IMR-90 (cell line): ENCODE data around the gene PROM2. TPM values are rescaled to one million over a fixed set of nuclear protein-coding genes. Genes with fewer than 3 reads are reported as not detected.

Experiments
- ATAC-seq: fragments of 200-7000 bp; cut with Tn5 transposase; 2 replicates; pipeline ENCODE4 v1.9.1; 2020; ENCODE audit warnings: low read depth, mild to moderate bottlenecking, moderate library complexity
- BruUV-seq: library from RNA; stranded (reverse); fragments of 400-500 nt; replicated peaks from 2 replicates; lab custom pipeline; 2021; lab: Mats Ljungman, UMichigan
- CTCF ChIA-PET: fragments of 300-600 bp; formaldehyde crosslinking; extraction: SDS; loops from one replicate; lab custom pipeline; 2021; ENCODE audit warnings: antibody characterized with exemption; lab: Yijun Ruan, JAX
- POLR2A ChIA-PET: fragments of 300-600 bp; sonication (Branson Sonifier 250); formaldehyde crosslinking; loops from one replicate; lab custom pipeline; 2022; ENCODE audit warnings: antibody characterized with exemption; ENCODE audit not compliant: unreplicated experiment; lab: Charles Lee
- DNase-seq: peaks from one replicate; pipeline ENCODE4 v3.0.0; 2013
- H2AFZ ChIP-seq: replicated peaks from 2 replicates; pipeline ENCODE3; 2013; ENCODE audit warnings: low read length, mild to moderate bottlenecking; ENCODE audit not compliant: poor library complexity
- H2AK5ac ChIP-seq: 2 replicates; pipeline ENCODE4 v1.6.1; 2013; ENCODE audit warnings: low read depth, low read length, inconsistent platforms
- H2AK9ac ChIP-seq: replicated peaks from 2 replicates; pipeline ENCODE3; 2013; ENCODE audit warnings: mild to moderate bottlenecking, low read depth, low read length, moderate library complexity; ENCODE audit not compliant: poor library complexity
- H2BK120ac ChIP-seq: 2 replicates; pipeline ENCODE4 v1.6.1; 2013; ENCODE audit warnings: low read depth, low read length, inconsistent platforms
- H2BK15ac ChIP-seq: 3 replicates; pipeline ENCODE4 v1.6.1; 2013; ENCODE audit warnings: low read depth, low read length, inconsistent platforms
- H2BK20ac ChIP-seq: 2 replicates; pipeline ENCODE4 v1.6.1; 2013; ENCODE audit warnings: low read depth, mild to moderate bottlenecking, inconsistent platforms, low read length, moderate library complexity
- H2BK5ac ChIP-seq: 2 replicates; pipeline ENCODE4 v1.6.1; 2013; ENCODE audit warnings: mild to moderate bottlenecking, low read depth, low read length, inconsistent platforms; ENCODE audit not compliant: poor library complexity, severe bottlenecking
- H3K14ac ChIP-seq: replicated peaks from 2 replicates; pipeline ENCODE4 v1.6.1; 2013; ENCODE audit warnings: low read depth, low read length, inconsistent platforms
- H3K18ac ChIP-seq: 2 replicates; pipeline ENCODE4 v1.6.1; 2013; ENCODE audit warnings: low read depth, low read length, control low read depth
- H3K23ac ChIP-seq: 2 replicates; pipeline ENCODE4 v1.6.1; 2013; ENCODE audit warnings: low read depth, low read length, inconsistent platforms
- H3K27ac ChIP-seq: 2 replicates; pipeline ENCODE4 v1.5.1; 2013; ENCODE audit warnings: mild to moderate bottlenecking, control low read depth, low read length; ENCODE audit not compliant: insufficient read depth
- H3K27me3 ChIP-seq: 2 replicates; pipeline ENCODE4 v1.6.1; 2013; ENCODE audit warnings: low read length; ENCODE audit not compliant: control insufficient read depth, insufficient read depth
- H3K36me3 ChIP-seq: 2 replicates; pipeline ENCODE4 v1.6.1; 2013; ENCODE audit warnings: low read length, mixed read lengths; ENCODE audit not compliant: control insufficient read depth, insufficient read depth
- H3K4ac ChIP-seq: 2 replicates; pipeline ENCODE4 v1.6.1; 2013; ENCODE audit warnings: low read depth, low read length, inconsistent platforms
- H3K4me1 ChIP-seq: 2 replicates; pipeline ENCODE4 v1.6.1; 2013; ENCODE audit warnings: low read length, mixed read lengths; ENCODE audit not compliant: control insufficient read depth, insufficient read depth
- H3K4me2 ChIP-seq: 2 replicates; pipeline ENCODE4 v1.6.1; 2013; ENCODE audit warnings: low read depth, mild to moderate bottlenecking, control low read depth, low read length, moderate library complexity
- H3K4me3 ChIP-seq: 2 replicates; pipeline ENCODE4 v1.5.1; 2013; ENCODE audit warnings: low read depth, mild to moderate bottlenecking, control low read depth, low read length, moderate library complexity; ENCODE audit not compliant: insufficient read depth
- H3K56ac ChIP-seq: 2 replicates; pipeline ENCODE4 v1.6.1; 2013; ENCODE audit warnings: low read length, inconsistent platforms; ENCODE audit not compliant: insufficient read depth; ENCODE audit errors: extremely low read depth
- H3K79me1 ChIP-seq, 2 experiments: 2 replicates each; pipeline ENCODE4 v1.6.1; 2013; ENCODE audit warnings: low read length in 2 of 2, inconsistent platforms in 1 of 2, low read depth in 1 of 2
- H3K9ac ChIP-seq: 2 replicates; pipeline ENCODE4 v1.6.1; 2013; ENCODE audit warnings: low read depth, low read length, control low read depth
- H3K9me1 ChIP-seq: 2 replicates; pipeline ENCODE4 v1.6.1; 2013; ENCODE audit warnings: low read length, inconsistent platforms; ENCODE audit not compliant: insufficient read depth
- H3K9me3 ChIP-seq: 2 replicates; pipeline ENCODE4 v1.6.1; 2013; ENCODE audit warnings: low read length; ENCODE audit not compliant: control insufficient read depth, insufficient read depth
- H4K20me1 ChIP-seq: 2 replicates; pipeline ENCODE4 v1.6.1; 2013; ENCODE audit warnings: low read length, inconsistent platforms; ENCODE audit not compliant: insufficient read depth
- H4K5ac ChIP-seq: 2 replicates; pipeline ENCODE4 v1.6.1; 2013; ENCODE audit warnings: mild to moderate bottlenecking, low read depth, low read length, control low read depth
- H4K8ac ChIP-seq, 2 experiments: 2 replicates each; pipeline ENCODE4 v1.6.1; 2013; ENCODE audit warnings: low read depth in 2 of 2, low read length in 2 of 2, control low read depth in 1 of 2, inconsistent platforms in 1 of 2
- H4K91ac ChIP-seq: 2 replicates; pipeline ENCODE4 v1.6.1; 2013; ENCODE audit warnings: low read depth, low read length, inconsistent platforms; ENCODE audit not compliant: insufficient read depth
- CEBPB ChIP-seq: IDR thresholded peaks from 2 replicates; pipeline ENCODE4 v1.6.1; 2012; ENCODE audit warnings: low read depth, low read length, improper control_type of control experiment
- CHD1 ChIP-seq: IDR thresholded peaks from 2 replicates; pipeline ENCODE4 v1.6.1; 2012; ENCODE audit warnings: low read depth, low read length, improper control_type of control experiment
- CTCF ChIP-seq: conservative IDR thresholded peaks from 2 replicates; pipeline ENCODE4 v1.5.1; 2012; ENCODE audit warnings: mild to moderate bottlenecking, low read depth, low read length, improper control_type of control experiment
- ELK1 ChIP-seq: fragments of 150-350 bp; IDR thresholded peaks from 2 replicates; pipeline ENCODE4 v1.6.1; 2016; ENCODE audit warnings: low read depth, mild to moderate bottlenecking, low read length, moderate library complexity, borderline replicate concordance
- MXI1 ChIP-seq: IDR thresholded peaks from 2 replicates; pipeline ENCODE4 v1.6.1; 2012; ENCODE audit warnings: low read depth, mild to moderate bottlenecking, low read length, moderate library complexity, borderline replicate concordance
- RCOR1 ChIP-seq: IDR thresholded peaks from 2 replicates; pipeline ENCODE4 v1.6.1; 2012; ENCODE audit warnings: mild to moderate bottlenecking, low read length, improper control_type of control experiment; ENCODE audit not compliant: insufficient replicate concordance
- RFX5 ChIP-seq: IDR thresholded peaks from 2 replicates; pipeline ENCODE4 v1.8.0; 2012; ENCODE audit warnings: low read depth, mild to moderate bottlenecking, low read length, moderate library complexity
- USF2 ChIP-seq: fragments of 150-350 bp; IDR thresholded peaks from 2 replicates; pipeline ENCODE4 v1.6.1; 2017; ENCODE audit warnings: mild to moderate bottlenecking, antibody characterized with exemption, low read length, low read depth
- WGBS, 2 experiments: methylation state at CpG; one replicate each; pipeline versions ENCODE4 v1.1.5 to v1.1.7; 2013; ENCODE audit warnings: missing lambda C conversion rate in 2 of 2; ENCODE audit not compliant: insufficient read length in 1 of 2; ENCODE audit errors: extremely low coverage in 2 of 2; 5-methylcytosine and 5-hydroxymethylcytosine counted together
- dilution Hi-C: fragments of 300-500 bp; cut with HindIII; formaldehyde crosslinking; loops from one replicate; pipeline ENCODE4 v1.14.3; 2018; ENCODE audit warnings: low sequenced_read_pairs; ENCODE audit not compliant: unreplicated experiment
- in situ Hi-C: fragments of 300-500 bp; cut with MboI; formaldehyde crosslinking; loops from 3 replicates; pipeline ENCODE4 v1.14.3; 2019; ENCODE audit warnings: low sequenced_read_pairs, inconsistent platforms, mixed read lengths
- intact Hi-C: fragments of 100-400 bp; cut with micrococcal nuclease; formaldehyde crosslinking; loops from 2 replicates; pipeline ENCODE4 v1.10.0; 2022
- polyA plus RNA-seq, 3 experiments: library from polyadenylated mRNA; depleted of rRNA; stranded (reverse); fragments of >200 nt; gene quantifications; 2 replicates each; pipeline ENCODE4 v1.2.3, GENCODE V29; 2012; ENCODE audit warnings: low replicate concordance in 1 of 3
- total RNA-seq: library from RNA; depleted of rRNA; stranded (reverse); fragments of >200 nt; gene quantifications from 2 replicates; pipeline ENCODE4 v1.2.3, GENCODE V29; 2012

The PROM2 gene
- total and polyA plus RNA-seq, 2 of the 4 experiments (the other 2 are of a cell fraction), result 0.26 TPM; not detected in 1

DNA sequence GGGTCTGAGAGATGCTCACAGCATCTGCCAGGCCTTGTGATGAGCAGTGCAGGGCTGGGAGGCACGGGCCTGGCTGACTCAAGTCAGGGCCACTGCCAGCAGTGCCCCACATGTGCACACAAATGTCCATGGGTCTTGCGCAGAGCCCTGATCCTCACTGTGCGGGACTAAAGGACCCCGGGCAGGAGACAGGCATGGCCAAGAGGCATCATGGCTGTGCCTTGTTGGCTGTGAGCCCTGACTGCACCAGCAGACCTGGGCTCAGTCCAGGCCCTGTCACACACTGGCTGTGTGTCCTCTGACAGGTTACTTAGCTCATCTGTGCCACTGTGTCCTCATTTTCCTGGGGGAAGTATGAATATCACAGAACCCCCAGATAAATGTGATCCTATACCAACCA lies 26.9 kb downstream of the PROM2 start:
- Histone ChIP-seq H3K36me3 (no peaks in the 10 kb centered on the region), H3K18ac (no peak overlapping the region), H3K79me1 (no peaks in the 10 kb centered on the region), H4K5ac (no peak overlapping the region), H3K56ac (no peak overlapping the region), H3K4ac (no peak overlapping the region), H3K4me1 (no peaks in the 10 kb centered on the region; the same call in 1 of the 2 replicates), H2AFZ (no peak overlapping the region), H3K14ac (no peak overlapping the region), H3K9ac (no peak overlapping the region), H2BK15ac (no peak overlapping the region), H3K9me1 (no peaks in the 10 kb centered on the region), H3K4me2 (no peak overlapping the region), H4K8ac (no peak overlapping the region), H2BK20ac (no peak overlapping the region), H3K9me3 (no peaks in the 10 kb centered on the region), H4K91ac (no peak overlapping the region), H4K20me1 (no peaks in the 10 kb centered on the region), H3K27me3 (peaks cover 47% of the 10 kb centered on the region), H3K4me3 (no peak overlapping the region), H2AK9ac (no peak overlapping the region), H3K23ac (no peak overlapping the region), H3K27ac (no peak overlapping the region), H2BK120ac (no peak overlapping the region), H2AK5ac (no peak overlapping the region), H2BK5ac (no peak overlapping the region)
- no TSS peak for BruUV-seq
- in situ Hi-C loops (no loop called here), dilution Hi-C loops (no loop called here), intact Hi-C loops (no loop called here)
- ATAC-seq (no peak), DNase-seq (no peak)
- TF ChIP-seq CTCF, result no peak
- TF ChIP-seq MXI1, result no peak
- no peak for TF ChIP-seq CHD1
- TF ChIP-seq ELK1, result no peak
- no peak for TF ChIP-seq RCOR1
- no peak for TF ChIP-seq RFX5
- TF ChIP-seq USF2, result no peak
- no peak for TF ChIP-seq CEBPB
- 72% methylated on average over 3 of the region's 4 CpGs; no CpG with 5 or more reads in 1 of the 2 experiments for WGBS, 2 experiments
- CTCF ChIA-PET, result no interaction called here
- POLR2A ChIA-PET, result no interaction called here
